Peyer's patch (tissue), 4 donors: ENCODE data around the gene CPSF4.

ENCODE experiments used
- CTCF ChIP-seq, 6 experiments: fragments of 450-650 bp in 4 of 6; fragments of 200-600 bp in 2 of 6; sonication (generic) in 1 of 6; IDR thresholded peaks; one replicate each; pipeline ENCODE4 v1.5.1; 2017 to 2019; ENCODE audit warnings: antibody characterized with exemption in 6 of 6, mild to moderate bottlenecking in 3 of 6, moderate library complexity in 1 of 6
- POLR2A ChIP-seq, 2 donors: fragments of 450-650 bp; IDR thresholded peaks; one replicate each; pipeline ENCODE4 v1.5.1; 2017; ENCODE audit warnings: antibody characterized with exemption in 2 of 2, mild to moderate bottlenecking in 2 of 2, moderate library complexity in 2 of 2

DNA sequence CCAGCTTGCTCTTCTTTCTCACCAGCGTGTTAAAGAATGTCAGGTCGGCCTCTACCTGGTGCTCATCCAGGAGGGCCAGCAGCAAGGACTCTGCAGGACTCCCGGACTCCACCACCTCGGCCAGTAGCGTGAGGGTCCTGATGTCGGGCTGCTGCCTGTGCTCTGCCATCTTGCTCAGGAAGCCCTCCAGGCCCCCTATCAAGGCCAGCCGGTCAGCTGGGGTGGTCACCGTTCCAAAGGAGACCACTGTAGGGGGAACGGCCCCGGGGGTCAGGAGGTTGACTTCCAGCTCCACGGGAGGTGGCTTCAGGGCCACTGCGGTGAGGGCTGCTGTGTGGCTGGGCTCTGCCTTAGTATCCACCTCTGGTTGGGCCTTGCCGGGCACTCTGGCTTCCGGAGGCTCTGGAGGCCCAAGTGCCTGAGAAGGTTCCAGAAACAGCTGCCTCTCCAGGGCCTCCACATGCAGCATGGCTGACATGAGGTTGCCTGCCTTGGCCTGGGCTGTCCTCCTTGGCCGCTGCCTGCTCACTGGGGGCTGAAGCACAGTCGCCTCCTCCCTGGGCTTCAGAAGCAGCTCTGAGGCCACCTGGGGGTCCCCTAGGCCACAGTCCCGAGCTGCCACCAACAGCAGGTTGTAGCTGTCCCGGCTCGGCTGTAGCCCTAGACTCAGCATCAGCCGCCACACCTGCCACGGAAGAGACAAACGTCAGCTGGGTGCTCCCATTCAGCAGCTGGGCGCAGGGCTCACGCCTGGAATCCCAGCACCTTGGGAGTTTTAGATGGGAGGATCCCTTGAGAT, 13.6 kb upstream of the CPSF4 start:
- TF ChIP-seq CTCF (IDR thresholded peaks at IDR 0.05) = no peak
- no peak for TF ChIP-seq POLR2A (IDR thresholded peaks at IDR 0.05)
